ENCODE measurements around the gene CHN2. TPM values are rescaled to one million over a fixed set of nuclear protein-coding genes. Genes with fewer than 3 reads are reported as not detected.

CHN2 gene
- total and polyA plus RNA-seq, 2 donors (not counting 1 experiment from before 2014, with no cell fraction given): 0.86 to 1.4 TPM

GRCh38 chr7:29327455-29327854 is 132.9 kb downstream of the CHN2 start:
- POLR2A ChIA-PET: no interaction called here
- Histone ChIP-seq H3K9me3 (ENCODE audit: control extremely low read depth in 1 of 3, control insufficient read depth in 2 of 3, insufficient read depth in 1 of 3, low read length in 2 of 3) (no peaks in the 10 kb centered on the region), H4K20me1 (ENCODE audit: control insufficient read depth, insufficient read depth, low read length, poor library complexity, severe bottlenecking) (no peaks in the 10 kb centered on the region), H3K4me3 (ENCODE audit: control extremely low read depth in 1 of 5, extremely low read depth in 1 of 5, insufficient read depth in 1 of 5, low read depth in 2 of 5, low read length in 4 of 5) (no peak overlapping the region), H3K27me3 (replicated peaks in 1 of 4; ENCODE audit: control extremely low read depth in 1 of 4, control insufficient read depth in 3 of 4, insufficient read depth in 4 of 4, low read length in 3 of 4) (peaks cover 0 to 5% (median 0%) of the 10 kb centered on the region in 4 experiments), H3K4me1 (ENCODE audit: control insufficient read depth in 2 of 2, insufficient read depth in 2 of 2, low read length in 2 of 2) (no peaks in the 10 kb centered on the region), H3K9ac (ENCODE audit: low read length) (no peak overlapping the region), H3K36me3 (replicated peaks in 1 of 2; ENCODE audit: control extremely low read depth in 1 of 2, control insufficient read depth in 1 of 2, extremely low read depth in 1 of 2, insufficient read depth in 2 of 2, low read length in 1 of 2) (no peaks in the 10 kb centered on the region), H3K27ac (ENCODE audit: low read length in 2 of 2) (no peak overlapping the region), H3K79me2 (ENCODE audit: control insufficient read depth, insufficient read depth, low read length) (no peaks in the 10 kb centered on the region), H2AFZ (ENCODE audit: insufficient read depth, low read depth, low read length, poor library complexity, severe bottlenecking) (no peak overlapping the region), H3K4me2 (replicated peaks; ENCODE audit: low read depth, low read length, poor library complexity, severe bottlenecking) (no peak overlapping the region)
- peaks cover 11% of the 10 kb centered on the region for H3K27me3 Mint-ChIP-seq
- DNase-seq (no peak), ATAC-seq (ENCODE audit: low read depth) (no peak)
- no CpG with 5 or more reads among the region's 8 CpGs for WGBS (ENCODE audit: insufficient coverage)
- intact Hi-C loops (cut with micrococcal nuclease): no loop called here
- TF ChIP-seq, protein P1, sequence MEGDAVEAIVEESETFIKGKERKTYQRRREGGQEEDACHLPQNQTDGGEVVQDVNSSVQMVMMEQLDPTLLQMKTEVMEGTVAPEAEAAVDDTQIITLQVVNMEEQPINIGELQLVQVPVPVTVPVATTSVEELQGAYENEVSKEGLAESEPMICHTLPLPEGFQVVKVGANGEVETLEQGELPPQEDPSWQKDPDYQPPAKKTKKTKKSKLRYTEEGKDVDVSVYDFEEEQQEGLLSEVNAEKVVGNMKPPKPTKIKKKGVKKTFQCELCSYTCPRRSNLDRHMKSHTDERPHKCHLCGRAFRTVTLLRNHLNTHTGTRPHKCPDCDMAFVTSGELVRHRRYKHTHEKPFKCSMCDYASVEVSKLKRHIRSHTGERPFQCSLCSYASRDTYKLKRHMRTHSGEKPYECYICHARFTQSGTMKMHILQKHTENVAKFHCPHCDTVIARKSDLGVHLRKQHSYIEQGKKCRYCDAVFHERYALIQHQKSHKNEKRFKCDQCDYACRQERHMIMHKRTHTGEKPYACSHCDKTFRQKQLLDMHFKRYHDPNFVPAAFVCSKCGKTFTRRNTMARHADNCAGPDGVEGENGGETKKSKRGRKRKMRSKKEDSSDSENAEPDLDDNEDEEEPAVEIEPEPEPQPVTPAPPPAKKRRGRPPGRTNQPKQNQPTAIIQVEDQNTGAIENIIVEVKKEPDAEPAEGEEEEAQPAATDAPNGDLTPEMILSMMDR (IDR thresholded peaks at IDR 0.05): no peak
- TF ChIP-seq EZH2 (IDR thresholded peaks at IDR 0.05; ENCODE audit: borderline replicate concordance, insufficient read depth, low read depth, low read length, poor library complexity, severe bottlenecking): no peak
- CTCF ChIA-PET: no interaction called here
- H3K4me1 Mint-ChIP-seq: peaks cover 2% of the 10 kb centered on the region
- H3K4me3 Mint-ChIP-seq: no peak overlapping the region
- H3K27ac Mint-ChIP-seq: no peak overlapping the region
- H3K9me3 Mint-ChIP-seq (ENCODE audit: insufficient read depth): no peaks in the 10 kb centered on the region

- H3K36me3 ChIP-seq (replicated peaks in 1 of 2; ENCODE audit: control extremely low read depth in 1 of 2, control insufficient read depth in 1 of 2, extremely low read depth in 1 of 2, insufficient read depth in 2 of 2, low read length in 1 of 2): no peaks in the 10 kb centered on the region
- H3K9ac ChIP-seq (ENCODE audit: low read length): no peak overlapping the region
- peaks cover 0 to 5% (median 0%) of the 10 kb centered on the region in 4 experiments for H3K27me3 ChIP-seq (replicated peaks in 1 of 4; ENCODE audit: control extremely low read depth in 1 of 4, control insufficient read depth in 3 of 4, insufficient read depth in 4 of 4, low read length in 3 of 4)
- no peak overlapping the region for H3K4me3 Mint-ChIP-seq
- no peaks in the 10 kb centered on the region for H3K9me3 Mint-ChIP-seq (ENCODE audit: insufficient read depth)
- H3K4me3 ChIP-seq (ENCODE audit: control extremely low read depth in 1 of 5, extremely low read depth in 1 of 5, insufficient read depth in 1 of 5, low read depth in 2 of 5, low read length in 4 of 5): no peak overlapping the region
- H3K27me3 Mint-ChIP-seq: peaks cover 16% of the 10 kb centered on the region
- H3K27ac Mint-ChIP-seq: no peak overlapping the region
- ChIA-PET CTCF (no interaction called here), POLR2A (no interaction called here)
- H4K20me1 ChIP-seq (ENCODE audit: control insufficient read depth, insufficient read depth, low read length, poor library complexity, severe bottlenecking): no peaks in the 10 kb centered on the region
- no peaks in the 10 kb centered on the region for H3K79me2 ChIP-seq (ENCODE audit: control insufficient read depth, insufficient read depth, low read length)
- TF ChIP-seq EZH2 (IDR thresholded peaks at IDR 0.05; ENCODE audit: borderline replicate concordance, insufficient read depth, low read depth, low read length, poor library complexity, severe bottlenecking): no peak
- TF ChIP-seq, protein P1 (IDR thresholded peaks at IDR 0.05): no peak
- no peak for ATAC-seq (ENCODE audit: low read depth)
- intact Hi-C loops (cut with micrococcal nuclease): no loop called here
- DNase-seq: no peak
- H3K4me2 ChIP-seq (replicated peaks; ENCODE audit: low read depth, low read length, poor library complexity, severe bottlenecking): no peak overlapping the region
- H2AFZ ChIP-seq (ENCODE audit: insufficient read depth, low read depth, low read length, poor library complexity, severe bottlenecking): no peak overlapping the region
- whole genome bisulfite sequencing (ENCODE audit: insufficient coverage): 100% methylated on average over 1 of the region's 5 CpGs
- H3K4me1 Mint-ChIP-seq: peaks cover 2% of the 10 kb centered on the region
- H3K27ac ChIP-seq (ENCODE audit: low read length in 2 of 2): no peak overlapping the region
- no peaks in the 10 kb centered on the region for H3K4me1 ChIP-seq (ENCODE audit: control insufficient read depth in 2 of 2, insufficient read depth in 2 of 2, low read length in 2 of 2)
- H3K9me3 ChIP-seq (ENCODE audit: control extremely low read depth in 1 of 3, control insufficient read depth in 2 of 3, insufficient read depth in 1 of 3, low read length in 2 of 3): no peaks in the 10 kb centered on the region
These were observed 133.5 kb downstream of the CHN2 start for GRCh38 chr7:29328045-29328444.

Measured in B cell (primary cell).